Measurements from ENCODE around the gene RELL2. TPM values are rescaled to one million over a fixed set of nuclear protein-coding genes. Genes with fewer than 3 reads are reported as not detected.
"Not testable (repeated sequence)": the region's sequence is repeated elsewhere in the genome, so short reads cannot be mapped to it uniquely, and the experiment has no call there.

Gene RELL2
- total and polyA plus RNA-seq, 4 donors, result 1.2 to 6.9 (median 6.2) TPM

- Histone ChIP-seq H3K9ac (ENCODE audit: insufficient read depth in 1 of 2, low read length in 2 of 2) (no peak overlapping the region), H3K9me3 (ENCODE audit: control insufficient read depth in 4 of 4, insufficient read depth in 3 of 4, low read length in 3 of 4) (no peaks in the 10 kb centered on the region), H3K36me3 (ENCODE audit: control insufficient read depth in 4 of 4, insufficient read depth in 4 of 4, low read length in 4 of 4) (no peaks in the 10 kb centered on the region), H3K27me3 (ENCODE audit: control insufficient read depth in 3 of 3, insufficient read depth in 3 of 3, low read length in 2 of 3) (no peaks in the 10 kb centered on the region), H3K4me3 (no peak overlapping the region), H3K27ac (ENCODE audit: low read depth in 1 of 2, low read length in 1 of 2) (no peak overlapping the region), H3K4me1 (ENCODE audit: control insufficient read depth in 5 of 5, insufficient read depth in 5 of 5, low read length in 5 of 5) (peaks cover 0 to 22% (median 7%) of the 10 kb centered on the region in 5 donors)
- DNase-seq (no peak), ATAC-seq (ENCODE audit: insufficient read depth, low FRiP score) (no peak)
- no peak for TF ChIP-seq CTCF (IDR thresholded peaks at IDR 0.05; ENCODE audit: control extremely low read depth, extremely low read depth)
- WGBS, 2 donors, result 80 to 98% methylated on average over 2 of the region's 2 CpGs
Measured at GRCh38 chr5:141608046-141608445, 28.8 kb upstream of the RELL2 start.

- ATAC-seq (ENCODE audit: insufficient read depth, low FRiP score), result no peak
- Histone ChIP-seq H3K27me3 (ENCODE audit: control insufficient read depth in 3 of 3, insufficient read depth in 3 of 3, low read length in 2 of 3) (no peaks in the 10 kb centered on the region), H3K4me1 (ENCODE audit: control insufficient read depth in 5 of 5, insufficient read depth in 5 of 5, low read length in 5 of 5) (peaks cover 0 to 21% (median 10%) of the 10 kb centered on the region in 5 donors), H3K9me3 (ENCODE audit: control insufficient read depth in 4 of 4, insufficient read depth in 3 of 4, low read length in 3 of 4) (no peaks in the 10 kb centered on the region), H3K27ac (ENCODE audit: low read depth in 1 of 2, low read length in 1 of 2) (no peak overlapping the region), H3K36me3 (ENCODE audit: control insufficient read depth in 4 of 4, insufficient read depth in 4 of 4, low read length in 4 of 4) (no peaks in the 10 kb centered on the region), H3K9ac (ENCODE audit: insufficient read depth in 1 of 2, low read length in 2 of 2) (no peak overlapping the region), H3K4me3 (no peak overlapping the region)
- DNase-seq, result peak in 1 of 3 donors; percentile 20
- TF ChIP-seq CTCF (IDR thresholded peaks at IDR 0.05; ENCODE audit: control extremely low read depth, extremely low read depth), result no peak
- WGBS, 2 donors, result 21 to 42% methylated on average over 1 of the region's 1 CpG
Measured at GRCh38 chr5:141608557-141608956, 28.2 kb upstream of the RELL2 start.

GRCh38 chr5:141609044-141609443, 27.8 kb upstream of the RELL2 start:
- DNase-seq, result no peak
- no peaks in the 10 kb centered on the region for H3K27me3 ChIP-seq (ENCODE audit: control insufficient read depth in 3 of 3, insufficient read depth in 3 of 3, low read length in 2 of 3)
- peaks cover 0 to 16% (median 7%) of the 10 kb centered on the region in 5 donors for H3K4me1 ChIP-seq (ENCODE audit: control insufficient read depth in 5 of 5, insufficient read depth in 5 of 5, low read length in 5 of 5)
- no peak overlapping the region for H3K4me3 ChIP-seq
- 82 to 84% methylated on average over 3 of the region's 3 CpGs for WGBS, 2 donors
- no peak for TF ChIP-seq CTCF (IDR thresholded peaks at IDR 0.05; ENCODE audit: control extremely low read depth, extremely low read depth)
- no peaks in the 10 kb centered on the region for H3K9me3 ChIP-seq (ENCODE audit: control insufficient read depth in 4 of 4, insufficient read depth in 3 of 4, low read length in 3 of 4)
- no peaks in the 10 kb centered on the region for H3K36me3 ChIP-seq (ENCODE audit: control insufficient read depth in 4 of 4, insufficient read depth in 4 of 4, low read length in 4 of 4)
- no peak for ATAC-seq (ENCODE audit: insufficient read depth, low FRiP score)
- H3K27ac ChIP-seq (ENCODE audit: low read depth in 1 of 2, low read length in 1 of 2), result no peak overlapping the region
- no peak overlapping the region for H3K9ac ChIP-seq (ENCODE audit: insufficient read depth in 1 of 2, low read length in 2 of 2)

GRCh38 chr5:141609921-141610320, 26.9 kb upstream of the RELL2 start:
- peaks cover 0 to 16% (median 6%) of the 10 kb centered on the region in 5 donors for H3K4me1 ChIP-seq (ENCODE audit: control insufficient read depth in 5 of 5, insufficient read depth in 5 of 5, low read length in 5 of 5)
- not testable (repeated sequence) for ATAC-seq (ENCODE audit: insufficient read depth, low FRiP score); H3K36me3 ChIP-seq (ENCODE audit: control insufficient read depth in 4 of 4, insufficient read depth in 4 of 4, low read length in 4 of 4); H3K27ac ChIP-seq (ENCODE audit: low read depth in 1 of 2, low read length in 1 of 2); H3K4me3 ChIP-seq; DNase-seq; H3K9ac ChIP-seq (ENCODE audit: insufficient read depth in 1 of 2, low read length in 2 of 2); H3K9me3 ChIP-seq (ENCODE audit: control insufficient read depth in 4 of 4, insufficient read depth in 3 of 4, low read length in 3 of 4); H3K27me3 ChIP-seq (ENCODE audit: control insufficient read depth in 3 of 3, insufficient read depth in 3 of 3, low read length in 2 of 3)
- 94% methylated on average over 7 of the region's 7 CpGs for WGBS, 2 donors

Data from lung (tissue), 12 donors.